Epithelial cell of proximal tubule (primary cell): Measurements from ENCODE around the gene CYP2D6. TPM values are rescaled to one million over a fixed set of nuclear protein-coding genes. Genes with fewer than 3 reads are reported as not detected.
"Not testable (repeated sequence)": the region's sequence is repeated elsewhere in the genome, so short reads cannot be mapped to it uniquely, and the experiment has no call there.

Experiments
- DNase-seq: peaks from one replicate; pipeline ENCODE4 v3.0.0-alpha.2; 2011; ENCODE audit warnings: low read depth
- H3K4me3 ChIP-seq: 2 replicates; pipeline ENCODE4 v1.5.1; 2011; ENCODE audit warnings: low read depth, mild to moderate bottlenecking, low read length
- CTCF ChIP-seq: conservative IDR thresholded peaks from 2 replicates; pipeline ENCODE4 v1.5.1; 2012; ENCODE audit warnings: low read depth, mild to moderate bottlenecking, low read length
- total RNA-seq: library from RNA; depleted of rRNA; stranded (reverse); fragments of >200 nt; gene quantifications from 2 replicates; pipeline ENCODE4 v1.2.3, GENCODE V29; 2015

The CYP2D6 gene
- total RNA-seq, 1 donor from 2014 or later = 0.29 TPM

GRCh38 chr22:42108848-42109247 is 21.8 kb downstream of the CYP2D6 start:
- no peak for DNase-seq
- H3K4me3 ChIP-seq = no peak overlapping the region
- no peak for TF ChIP-seq CTCF

GRCh38 chr22:42104332-42104860 is 26.2 kb downstream of the CYP2D6 start:
- DNase-seq, H3K4me3 ChIP-seq: not testable (repeated sequence)

GRCh38 chr22:42101199-42101598 is 29.4 kb downstream of the CYP2D6 start:
- TF ChIP-seq CTCF = no peak
- no peak overlapping the region for H3K4me3 ChIP-seq
- DNase-seq = no peak

GRCh38 chr22:42091455-42091782 is 39.2 kb downstream of the CYP2D6 start:
- DNase-seq = no peak
- no peak for TF ChIP-seq CTCF
- peak overlapping the region; percentile 96 for H3K4me3 ChIP-seq

- H3K4me3 ChIP-seq = peak within 1 kb of the TSS; percentile 96
- peak; percentile 86 for TF ChIP-seq CTCF
- peak; percentile 86 for DNase-seq
These were observed 39.8 kb downstream of the CYP2D6 start, which contains the start of gene NDUFA6 for GRCh38 chr22:42090596-42091454. NDUFA6 (minus strand) TSS chr22:42090772; CDS start chr22:42090744, 28 bp downstream.

GRCh38 chr22:42086051-42086450 is 44.6 kb downstream of the CYP2D6 start:
- DNase-seq = no peak
- H3K4me3 ChIP-seq = no peak overlapping the region
- TF ChIP-seq CTCF = no peak

- no peak overlapping the region for H3K4me3 ChIP-seq
- no peak for TF ChIP-seq CTCF
- no peak for DNase-seq
These were observed 45.7 kb downstream of the CYP2D6 start for GRCh38 chr22:42084874-42085273.
